AG09309 (cell line): Measurements from ENCODE around the gene PRMT1.

Experiments used
- DNase-seq: peaks from one replicate; pipeline ENCODE4 v3.0.0-alpha.2; 2010; ENCODE audit warnings: low read depth
- H3K4me3 ChIP-seq: 2 replicates; pipeline ENCODE4 v1.5.1; 2011; ENCODE audit warnings: mild to moderate bottlenecking, low read depth, low read length, moderate library complexity; ENCODE audit not compliant: control insufficient read depth
- TF ChIP-seq, protein P1 (sequence below): IDR thresholded peaks from 2 replicates; pipeline ENCODE4 v1.5.1; 2011; ENCODE audit warnings: mild to moderate bottlenecking, low read depth, low read length, inconsistent platforms; ENCODE audit not compliant: insufficient read depth, control insufficient read depth; ENCODE audit errors: missing control alignments

The PRMT1 gene

DNA sequence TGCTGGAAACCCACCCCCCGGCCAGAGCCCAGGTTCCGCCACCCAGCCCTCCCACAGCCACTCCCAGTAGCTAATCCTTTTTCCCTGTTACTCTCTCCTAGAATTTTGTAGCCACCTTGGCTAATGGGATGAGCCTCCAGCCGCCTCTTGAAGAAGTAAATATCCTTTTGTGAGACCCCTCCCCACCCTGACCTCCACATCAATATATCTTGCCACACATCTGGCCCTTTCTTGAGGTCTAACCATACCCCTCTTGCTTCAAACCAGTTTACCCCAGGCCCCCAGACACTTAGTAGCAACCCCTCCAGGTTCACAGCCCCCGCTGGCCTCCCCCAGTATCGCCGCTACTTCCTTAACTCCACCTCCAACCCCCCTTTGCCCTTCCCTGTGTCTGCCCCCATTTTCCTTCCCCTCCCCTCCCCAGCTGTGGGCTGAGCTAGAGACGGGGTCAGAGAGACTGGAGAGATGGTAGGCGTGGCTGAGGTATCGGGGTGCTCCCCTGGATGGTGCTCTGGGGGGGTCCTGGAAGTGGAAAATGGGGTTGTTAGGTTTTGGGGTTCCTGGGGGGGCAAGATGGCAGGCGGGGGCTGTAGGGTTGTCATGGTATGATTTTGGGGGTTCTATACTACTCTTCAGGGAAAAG is 2.8 kb downstream of the PRMT1 start:
- TF ChIP-seq, protein P1, sequence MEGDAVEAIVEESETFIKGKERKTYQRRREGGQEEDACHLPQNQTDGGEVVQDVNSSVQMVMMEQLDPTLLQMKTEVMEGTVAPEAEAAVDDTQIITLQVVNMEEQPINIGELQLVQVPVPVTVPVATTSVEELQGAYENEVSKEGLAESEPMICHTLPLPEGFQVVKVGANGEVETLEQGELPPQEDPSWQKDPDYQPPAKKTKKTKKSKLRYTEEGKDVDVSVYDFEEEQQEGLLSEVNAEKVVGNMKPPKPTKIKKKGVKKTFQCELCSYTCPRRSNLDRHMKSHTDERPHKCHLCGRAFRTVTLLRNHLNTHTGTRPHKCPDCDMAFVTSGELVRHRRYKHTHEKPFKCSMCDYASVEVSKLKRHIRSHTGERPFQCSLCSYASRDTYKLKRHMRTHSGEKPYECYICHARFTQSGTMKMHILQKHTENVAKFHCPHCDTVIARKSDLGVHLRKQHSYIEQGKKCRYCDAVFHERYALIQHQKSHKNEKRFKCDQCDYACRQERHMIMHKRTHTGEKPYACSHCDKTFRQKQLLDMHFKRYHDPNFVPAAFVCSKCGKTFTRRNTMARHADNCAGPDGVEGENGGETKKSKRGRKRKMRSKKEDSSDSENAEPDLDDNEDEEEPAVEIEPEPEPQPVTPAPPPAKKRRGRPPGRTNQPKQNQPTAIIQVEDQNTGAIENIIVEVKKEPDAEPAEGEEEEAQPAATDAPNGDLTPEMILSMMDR: no peak
- H3K4me3 ChIP-seq: no peak overlapping the region
- DNase-seq: no peak

DNA sequence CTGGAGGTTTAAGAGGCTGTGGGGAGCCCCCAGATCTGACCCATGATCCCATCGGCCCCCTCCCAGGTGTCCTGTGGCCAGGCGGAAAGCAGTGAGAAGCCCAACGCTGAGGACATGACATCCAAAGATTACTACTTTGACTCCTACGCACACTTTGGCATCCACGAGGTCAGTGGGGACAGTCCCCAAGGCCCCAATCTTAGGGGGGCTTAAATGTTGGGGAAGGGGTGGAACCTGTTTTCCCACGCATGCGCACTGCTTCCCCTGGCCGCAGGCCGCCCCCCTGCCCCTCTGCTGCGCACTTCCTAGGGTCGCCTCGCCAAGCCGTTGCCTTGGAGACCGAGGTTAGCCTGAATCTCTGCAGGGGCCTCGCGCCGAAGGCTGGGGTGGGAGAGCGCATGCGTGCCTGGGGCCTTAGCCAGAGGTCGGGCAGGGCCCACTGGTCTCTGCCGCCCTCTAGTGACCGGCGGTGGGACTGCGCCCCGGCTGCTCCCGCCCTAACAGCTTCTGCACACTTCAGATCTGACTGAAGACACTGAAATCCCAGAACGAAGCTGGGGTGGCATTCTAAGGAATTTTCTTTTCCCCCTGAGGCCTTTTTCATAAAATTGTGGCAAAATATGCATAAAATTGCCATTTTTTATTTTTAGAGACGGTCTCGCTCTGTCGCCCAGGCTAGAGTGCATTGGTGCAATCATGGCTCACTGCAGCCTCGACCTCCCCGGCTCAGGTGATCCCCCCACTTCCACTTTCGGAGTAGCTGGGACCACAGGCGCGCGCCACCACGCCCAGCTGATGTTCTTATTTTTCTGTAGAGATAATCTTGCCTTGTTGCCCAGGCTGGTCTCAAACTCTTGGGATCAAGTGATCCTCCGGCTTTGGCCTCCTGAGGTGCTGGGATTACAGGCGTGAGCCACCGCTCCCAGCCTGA is 3.6 kb downstream of the PRMT1 start:
- TF ChIP-seq, protein P1: peak; percentile 100
- no peak for DNase-seq
- no peak overlapping the region for H3K4me3 ChIP-seq

DNA sequence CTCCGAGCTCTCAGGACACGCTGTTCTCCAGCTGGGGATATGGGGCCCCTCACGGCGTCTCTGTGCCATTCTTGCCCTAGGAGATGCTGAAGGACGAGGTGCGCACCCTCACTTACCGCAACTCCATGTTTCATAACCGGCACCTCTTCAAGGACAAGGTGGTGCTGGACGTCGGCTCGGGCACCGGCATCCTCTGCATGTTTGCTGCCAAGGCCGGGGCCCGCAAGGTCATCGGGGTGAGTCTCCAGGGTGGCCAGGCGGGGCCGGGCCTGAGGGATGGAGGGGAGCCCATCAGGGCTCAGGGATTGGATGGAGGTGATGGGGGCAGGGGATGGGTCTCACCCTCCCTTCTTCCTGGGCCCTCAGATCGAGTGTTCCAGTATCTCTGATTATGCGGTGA is 4.8 kb downstream of the PRMT1 start:
- no peak for DNase-seq
- H3K4me3 ChIP-seq: no peak overlapping the region
- TF ChIP-seq, protein P1: no peak

DNA sequence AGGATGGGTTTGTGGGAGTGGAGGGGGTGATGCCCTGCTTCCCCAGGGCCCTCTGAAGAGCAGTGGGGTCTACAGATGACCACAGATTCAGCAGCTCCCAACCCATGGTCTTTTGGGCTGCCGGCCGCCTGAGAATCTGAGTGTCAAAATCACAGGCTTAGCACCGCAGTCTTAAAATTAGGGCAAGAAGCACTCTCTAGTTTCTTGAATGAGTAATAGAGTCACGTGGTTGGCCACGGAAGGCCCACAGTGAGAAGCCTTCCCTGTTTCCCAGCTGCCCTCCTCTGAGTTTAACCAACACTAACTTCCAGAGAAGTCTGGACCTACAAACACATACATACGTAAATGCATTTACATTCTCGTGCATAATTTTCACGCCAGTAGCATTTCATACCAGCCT is 5.2 kb downstream of the PRMT1 start:
- no peak overlapping the region for H3K4me3 ChIP-seq
- TF ChIP-seq, protein P1: no peak
- no peak for DNase-seq

DNA sequence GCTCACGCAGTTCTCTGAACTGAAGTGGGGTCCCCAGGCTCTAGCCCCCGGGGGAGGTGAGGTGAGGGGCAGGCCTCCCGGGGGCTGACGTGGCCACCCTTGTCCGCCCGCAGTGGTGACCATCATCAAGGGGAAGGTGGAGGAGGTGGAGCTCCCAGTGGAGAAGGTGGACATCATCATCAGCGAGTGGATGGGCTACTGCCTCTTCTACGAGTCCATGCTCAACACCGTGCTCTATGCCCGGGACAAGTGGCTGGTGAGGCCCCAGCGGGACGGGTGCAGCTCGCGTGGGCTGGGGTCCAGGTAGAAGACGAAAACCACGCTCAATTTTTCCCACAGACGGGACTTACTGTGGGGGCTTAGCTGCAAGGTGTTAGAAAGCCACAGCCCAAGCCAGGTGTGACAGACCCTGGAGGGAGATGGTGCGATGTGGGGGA is 6.8 kb downstream of the PRMT1 start:
- no peak for DNase-seq
- TF ChIP-seq, protein P1: no peak

DNA sequence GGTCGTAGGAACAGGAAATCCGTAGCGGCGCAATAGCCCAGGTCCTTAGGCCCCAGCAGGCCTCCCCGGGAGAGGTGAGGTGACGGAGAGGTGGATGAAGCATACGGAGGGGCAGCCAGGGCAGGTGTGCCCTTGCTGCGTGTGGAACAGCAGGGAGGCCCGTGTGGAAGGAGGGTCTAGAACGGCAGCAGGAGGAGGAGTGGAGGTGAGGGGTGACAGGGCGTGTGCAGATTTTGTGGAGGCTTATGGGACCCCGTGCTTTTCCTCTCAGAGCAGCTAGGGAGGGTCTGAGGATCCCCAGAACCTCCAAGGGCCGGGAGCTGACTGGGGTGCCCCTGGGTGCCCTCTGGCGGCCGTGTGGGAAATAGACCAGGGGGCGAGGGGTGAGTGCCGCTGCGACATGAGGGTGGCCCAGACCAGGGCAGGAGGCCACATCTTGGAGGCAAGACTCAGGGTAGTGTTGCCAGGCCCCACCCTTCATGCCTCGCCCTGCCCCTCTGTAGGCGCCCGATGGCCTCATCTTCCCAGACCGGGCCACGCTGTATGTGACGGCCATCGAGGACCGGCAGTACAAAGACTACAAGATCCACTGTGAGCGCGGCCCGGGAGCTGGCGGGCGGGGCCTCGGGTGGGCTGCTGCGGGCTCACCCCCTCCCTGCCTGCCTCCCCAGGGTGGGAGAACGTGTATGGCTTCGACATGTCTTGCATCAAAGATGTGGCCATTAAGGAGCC is 7.3 kb downstream of the PRMT1 start:
- TF ChIP-seq, protein P1: peak; percentile 50
- no peak overlapping the region for H3K4me3 ChIP-seq
- DNase-seq: no peak

More for the DNA sequence above, 6.8 kb downstream of the PRMT1 start:
- H3K4me3 ChIP-seq: no peak overlapping the region
